HG02840 (cell line): ENCODE results near the gene RNF223.
"Not testable (repeated sequence)": the region's sequence is repeated elsewhere in the genome, so short reads cannot be mapped to it uniquely, and the experiment has no call there.

ENCODE experiments used
- ATAC-seq: cut with Tn5 transposase; IDR thresholded peaks from one replicate; pipeline ENCODE4 v1.9.1; 2021; ENCODE audit warnings: mild to moderate bottlenecking, moderate library complexity, moderate number of reproducible peaks; ENCODE audit not compliant: unreplicated experiment, low FRiP score

RNF223 gene

GRCh38 chr1:1033009-1033587 is 41.0 kb downstream of the RNF223 start:
- peak; percentile 81 for ATAC-seq

GRCh38 chr1:1032424-1032823 is 41.7 kb downstream of the RNF223 start:
- no peak for ATAC-seq

GRCh38 chr1:1031659-1032235 is 42.4 kb downstream of the RNF223 start:
- ATAC-seq, result no peak

GRCh38 chr1:1030867-1031658 is 43.0 kb downstream of the RNF223 start:
- not testable (repeated sequence) for ATAC-seq

- ATAC-seq, result no peak
These were observed 46.3 kb downstream of the RNF223 start for GRCh38 chr1:1027791-1028190.

GRCh38 chr1:1026599-1027413 is 47.3 kb downstream of the RNF223 start:
- no peak for ATAC-seq

- no peak for ATAC-seq
These were observed 48.4 kb downstream of the RNF223 start for GRCh38 chr1:1025730-1026129.

- no peak for ATAC-seq
These were observed 49.1 kb downstream of the RNF223 start for GRCh38 chr1:1024771-1025699.

GRCh38 chr1:1024149-1024770 is 49.8 kb downstream of the RNF223 start:
- ATAC-seq, result no peak

GRCh38 chr1:1023700-1024099 is 50.4 kb downstream of the RNF223 start:
- ATAC-seq, result no peak

GRCh38 chr1:1022302-1023009 is 51.6 kb downstream of the RNF223 start:
- ATAC-seq, result no peak

- ATAC-seq, result no peak
These were observed 52.2 kb downstream of the RNF223 start for GRCh38 chr1:1021920-1022259.

- no peak for ATAC-seq
These were observed 52.8 kb downstream of the RNF223 start for GRCh38 chr1:1021010-1021919.
